Measurements from ENCODE around the gene ACAD10.
A peak's percentile ranks its signal among the peaks of the same experiment; 100 is the strongest.
"Not testable (repeated sequence)": the region's sequence is repeated elsewhere in the genome, so short reads cannot be mapped to it uniquely, and the experiment has no call there.

ACAD10 gene

DNA sequence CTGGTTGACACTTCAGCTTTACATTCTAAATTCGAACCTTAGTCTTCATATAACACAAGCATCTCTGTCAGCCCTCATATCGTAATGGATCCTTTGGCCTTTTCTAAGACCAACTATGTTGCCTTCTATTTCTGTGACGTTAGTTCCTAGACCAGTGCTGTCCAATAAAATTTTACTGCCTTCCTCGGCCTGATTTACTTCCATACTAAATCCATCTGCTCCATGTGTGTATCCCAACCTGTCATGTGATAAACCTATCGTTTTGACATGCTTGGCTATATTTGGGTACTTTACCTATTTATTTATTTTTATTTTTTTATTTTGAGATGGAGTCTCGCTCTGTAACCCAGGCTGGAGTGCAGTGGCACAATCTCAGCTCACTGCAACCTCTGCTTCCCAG is 20.3 kb downstream of the ACAD10 start:
- H3K4me3 ChIP-seq (ENCODE audit: low read depth, low read length) = no peak overlapping the region
- TF ChIP-seq, protein P1, sequence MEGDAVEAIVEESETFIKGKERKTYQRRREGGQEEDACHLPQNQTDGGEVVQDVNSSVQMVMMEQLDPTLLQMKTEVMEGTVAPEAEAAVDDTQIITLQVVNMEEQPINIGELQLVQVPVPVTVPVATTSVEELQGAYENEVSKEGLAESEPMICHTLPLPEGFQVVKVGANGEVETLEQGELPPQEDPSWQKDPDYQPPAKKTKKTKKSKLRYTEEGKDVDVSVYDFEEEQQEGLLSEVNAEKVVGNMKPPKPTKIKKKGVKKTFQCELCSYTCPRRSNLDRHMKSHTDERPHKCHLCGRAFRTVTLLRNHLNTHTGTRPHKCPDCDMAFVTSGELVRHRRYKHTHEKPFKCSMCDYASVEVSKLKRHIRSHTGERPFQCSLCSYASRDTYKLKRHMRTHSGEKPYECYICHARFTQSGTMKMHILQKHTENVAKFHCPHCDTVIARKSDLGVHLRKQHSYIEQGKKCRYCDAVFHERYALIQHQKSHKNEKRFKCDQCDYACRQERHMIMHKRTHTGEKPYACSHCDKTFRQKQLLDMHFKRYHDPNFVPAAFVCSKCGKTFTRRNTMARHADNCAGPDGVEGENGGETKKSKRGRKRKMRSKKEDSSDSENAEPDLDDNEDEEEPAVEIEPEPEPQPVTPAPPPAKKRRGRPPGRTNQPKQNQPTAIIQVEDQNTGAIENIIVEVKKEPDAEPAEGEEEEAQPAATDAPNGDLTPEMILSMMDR (conservative IDR thresholded peaks at IDR 0.05; ENCODE audit: low read depth, low read length) = no peak
- no peak for DNase-seq (ENCODE audit: low read depth)

DNA sequence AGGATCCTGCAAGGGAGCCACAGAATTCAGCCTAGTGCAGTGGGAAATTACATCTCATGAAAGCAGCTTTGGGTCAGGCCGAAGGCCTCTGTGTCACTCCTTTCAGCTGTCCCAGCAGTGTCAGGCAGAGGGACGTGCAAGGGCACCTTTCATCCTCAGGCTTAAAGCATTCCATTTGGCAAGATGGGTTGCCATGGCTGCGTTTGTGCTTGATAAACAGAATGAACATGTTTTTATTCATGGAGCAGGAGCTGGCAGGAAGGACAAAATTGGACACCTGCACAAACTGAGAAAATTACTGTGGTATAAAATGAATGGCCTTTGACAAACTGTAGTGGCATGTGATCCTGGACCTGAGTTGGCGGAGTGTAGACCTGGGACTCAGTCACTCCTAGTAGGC is 29.4 kb downstream of the ACAD10 start:
- TF ChIP-seq, protein P1 (conservative IDR thresholded peaks at IDR 0.05; ENCODE audit: low read depth, low read length) = no peak
- DNase-seq (ENCODE audit: low read depth) = no peak
- H3K4me3 ChIP-seq (ENCODE audit: low read depth, low read length) = no peak overlapping the region

DNA sequence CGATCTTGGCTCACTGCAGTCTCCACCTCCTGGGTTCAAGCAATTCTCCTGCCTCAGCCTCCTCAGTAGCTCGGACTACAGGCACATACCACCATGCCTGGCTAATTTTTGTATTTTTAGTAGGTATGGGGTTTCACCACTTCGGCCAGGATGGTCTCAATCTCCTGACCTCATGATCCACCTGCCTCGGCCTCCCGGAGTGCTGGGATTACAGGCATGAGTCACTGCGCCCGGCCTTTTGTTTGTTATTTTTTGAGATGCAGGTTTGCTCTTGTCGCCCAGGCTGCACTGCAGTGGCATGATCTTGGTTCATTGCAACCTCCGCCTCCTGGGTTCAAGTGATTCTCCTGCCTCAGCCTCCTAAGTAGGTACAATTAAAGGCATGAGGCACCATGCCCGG is 33.5 kb downstream of the ACAD10 start:
- H3K4me3 ChIP-seq (ENCODE audit: low read depth, low read length); DNase-seq (ENCODE audit: low read depth): not testable (repeated sequence)

DNA sequence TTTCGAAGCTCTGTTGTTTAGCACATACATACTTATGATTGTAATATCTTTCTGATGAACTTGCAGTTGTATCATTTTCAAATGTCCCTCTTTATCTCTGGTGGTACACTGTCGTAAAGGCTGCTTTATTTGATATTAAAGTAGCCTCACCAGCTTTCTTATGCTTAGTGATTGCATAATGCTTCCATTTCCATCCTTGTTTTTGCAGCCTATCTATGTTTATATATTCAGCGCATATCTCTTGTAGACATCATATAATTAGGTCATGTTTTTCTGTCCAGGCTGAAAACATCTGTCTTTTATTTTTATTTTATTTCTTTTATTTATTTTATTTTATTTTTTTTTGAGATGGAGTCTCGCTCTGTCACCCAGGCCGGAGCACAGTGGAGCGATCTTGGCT is 34.6 kb downstream of the ACAD10 start:
- H3K4me3 ChIP-seq (ENCODE audit: low read depth, low read length) = no peak overlapping the region
- TF ChIP-seq, protein P1 (conservative IDR thresholded peaks at IDR 0.05; ENCODE audit: low read depth, low read length) = no peak
- DNase-seq (ENCODE audit: low read depth) = peak; percentile 58

DNA sequence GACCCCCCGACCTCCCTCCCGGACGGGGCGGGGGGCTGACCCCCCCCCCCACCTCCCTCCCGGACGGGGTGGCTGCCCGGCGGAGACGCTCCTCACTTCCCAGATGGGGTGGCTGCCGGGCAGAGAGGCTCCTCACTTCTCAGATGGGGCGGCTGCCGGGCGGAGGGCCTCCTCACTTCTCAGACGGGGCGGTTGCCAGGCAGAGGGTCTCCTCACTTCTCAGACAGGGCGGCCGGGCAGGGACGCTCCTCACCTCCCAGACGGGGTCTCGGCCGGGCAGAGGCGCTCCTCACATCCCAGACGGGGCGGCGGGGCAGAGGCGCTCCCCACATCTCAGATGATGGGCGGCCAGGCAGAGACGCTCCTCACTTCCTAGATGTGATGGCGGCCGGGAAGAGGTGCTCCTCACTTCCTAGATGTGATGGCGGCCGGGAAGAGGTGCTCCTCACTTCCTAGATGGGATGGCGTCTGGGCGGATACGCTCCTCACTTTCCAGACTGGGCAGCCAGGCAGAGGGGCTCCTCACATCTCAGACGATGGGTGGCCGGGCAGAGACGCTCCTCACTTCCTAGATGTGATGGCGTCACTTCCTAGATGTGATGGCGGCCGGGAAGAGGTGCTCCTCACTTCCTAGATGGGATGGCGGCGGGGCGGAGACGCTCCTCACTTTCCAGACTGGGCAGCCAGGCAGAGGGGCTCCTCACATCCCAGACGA is 38.0 kb downstream of the ACAD10 start:
- not testable (repeated sequence) for H3K4me3 ChIP-seq (ENCODE audit: low read depth, low read length); DNase-seq (ENCODE audit: low read depth)

DNA sequence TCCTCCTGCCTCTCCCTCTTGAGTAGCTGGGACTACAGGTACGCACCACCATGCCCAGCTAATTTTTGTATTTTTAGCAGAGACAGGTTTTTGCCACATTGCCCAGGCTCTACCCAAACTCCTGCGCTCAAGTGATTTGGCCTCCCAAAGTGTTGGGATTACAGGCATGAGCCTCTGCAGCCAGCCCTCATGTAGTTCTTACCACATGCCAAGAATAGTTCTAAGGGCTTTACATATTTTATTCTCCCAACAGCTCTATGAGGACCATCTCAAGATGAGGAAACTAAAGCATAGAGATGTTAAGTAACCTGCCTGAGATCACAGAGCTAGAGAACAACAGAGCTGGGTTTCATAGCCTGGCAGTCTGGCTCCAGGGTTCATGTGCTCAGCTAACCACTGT is 42.9 kb downstream of the ACAD10 start:
- TF ChIP-seq, protein P1 (conservative IDR thresholded peaks at IDR 0.05; ENCODE audit: low read depth, low read length) = no peak
- DNase-seq (ENCODE audit: low read depth) = peak; percentile 5
- H3K4me3 ChIP-seq (ENCODE audit: low read depth, low read length) = no peak overlapping the region

DNA sequence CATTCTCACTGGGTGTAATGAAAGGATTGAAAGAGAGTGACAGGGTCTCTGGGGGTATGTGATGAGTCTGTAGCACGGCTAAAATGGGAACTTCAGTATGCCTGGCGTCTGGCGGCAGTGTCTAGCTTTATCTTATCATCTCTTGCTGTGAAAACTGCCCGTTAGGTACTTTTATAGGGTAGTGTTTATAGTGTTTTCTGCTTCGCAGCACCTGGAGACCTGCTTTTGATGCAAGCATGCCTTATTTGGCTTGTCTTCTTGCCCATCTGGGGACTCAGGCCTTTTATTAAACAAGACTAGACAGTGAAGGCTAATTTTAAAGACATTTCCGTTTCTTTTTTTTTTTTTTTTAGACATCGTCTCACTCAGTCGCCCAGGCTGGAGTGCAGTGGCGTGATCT is 44.6 kb downstream of the ACAD10 start:
- no peak for DNase-seq (ENCODE audit: low read depth)
- TF ChIP-seq, protein P1 (conservative IDR thresholded peaks at IDR 0.05; ENCODE audit: low read depth, low read length) = no peak
- H3K4me3 ChIP-seq (ENCODE audit: low read depth, low read length) = no peak overlapping the region

DNA sequence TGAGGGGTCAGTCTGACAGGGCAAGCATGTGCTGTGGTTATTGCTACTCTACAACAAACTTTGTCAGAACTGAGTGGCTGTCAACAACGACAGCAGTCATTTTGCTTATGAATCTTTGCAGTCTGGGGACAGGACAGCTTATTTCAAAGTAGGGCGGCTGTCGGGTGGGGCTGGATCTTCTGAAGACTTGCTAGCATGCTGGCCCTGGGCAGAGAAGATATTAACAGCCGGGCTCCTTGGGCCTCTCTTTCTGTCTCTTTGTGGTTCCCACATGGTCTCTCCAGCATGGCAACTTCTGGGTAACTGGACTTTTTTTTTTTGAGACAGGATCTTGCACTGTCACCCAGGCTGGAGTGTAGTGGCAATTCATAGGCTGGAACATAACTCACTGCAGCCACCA is 46.9 kb downstream of the ACAD10 start:
- no peak for DNase-seq (ENCODE audit: low read depth)
- TF ChIP-seq, protein P1 (conservative IDR thresholded peaks at IDR 0.05; ENCODE audit: low read depth, low read length) = no peak
- no peak overlapping the region for H3K4me3 ChIP-seq (ENCODE audit: low read depth, low read length)

All from choroid plexus epithelial cell (primary cell).